CD4-positive, alpha-beta T cell treated with Interleukin-21 for 1 hour (primary cell): ENCODE measurements around the gene FBXO31.

Experiments used
- DNase-seq: peaks from one replicate; pipeline ENCODE4 v3.0.0-alpha.2; 2020

The FBXO31 gene

DNA sequence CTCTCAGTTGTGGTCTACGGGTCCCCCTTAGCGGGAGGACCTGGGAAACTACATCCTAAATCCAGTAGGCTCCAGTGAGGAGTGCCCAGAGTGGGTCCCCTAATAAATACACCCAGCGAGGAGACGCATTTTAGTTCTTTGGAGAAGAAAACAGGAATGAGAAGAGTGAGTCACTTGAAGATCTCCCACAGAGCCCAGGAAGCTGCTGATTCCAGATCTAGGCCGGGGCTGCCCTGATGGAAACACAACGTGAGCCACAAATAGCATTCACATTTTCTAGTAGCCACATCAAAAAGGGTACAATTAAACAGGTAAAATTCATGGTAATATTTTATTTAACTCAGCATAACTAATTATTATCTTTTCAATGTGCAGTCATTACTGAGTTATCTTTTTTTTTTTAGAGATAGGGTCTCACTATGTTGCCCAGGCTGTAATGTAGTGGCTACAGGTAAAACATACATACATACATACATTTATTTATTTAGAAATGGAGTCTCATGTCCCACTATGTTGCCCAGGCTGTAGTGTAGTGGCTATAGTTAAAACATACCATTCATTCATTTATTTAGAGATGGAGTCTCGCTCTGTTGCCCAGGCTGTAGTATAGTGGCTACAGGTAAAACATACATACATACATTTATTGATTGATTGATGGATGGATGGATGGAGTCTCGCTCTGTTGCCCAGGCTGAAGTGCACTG, 21.5 kb downstream of the FBXO31 start:
- no peak for DNase-seq

DNA sequence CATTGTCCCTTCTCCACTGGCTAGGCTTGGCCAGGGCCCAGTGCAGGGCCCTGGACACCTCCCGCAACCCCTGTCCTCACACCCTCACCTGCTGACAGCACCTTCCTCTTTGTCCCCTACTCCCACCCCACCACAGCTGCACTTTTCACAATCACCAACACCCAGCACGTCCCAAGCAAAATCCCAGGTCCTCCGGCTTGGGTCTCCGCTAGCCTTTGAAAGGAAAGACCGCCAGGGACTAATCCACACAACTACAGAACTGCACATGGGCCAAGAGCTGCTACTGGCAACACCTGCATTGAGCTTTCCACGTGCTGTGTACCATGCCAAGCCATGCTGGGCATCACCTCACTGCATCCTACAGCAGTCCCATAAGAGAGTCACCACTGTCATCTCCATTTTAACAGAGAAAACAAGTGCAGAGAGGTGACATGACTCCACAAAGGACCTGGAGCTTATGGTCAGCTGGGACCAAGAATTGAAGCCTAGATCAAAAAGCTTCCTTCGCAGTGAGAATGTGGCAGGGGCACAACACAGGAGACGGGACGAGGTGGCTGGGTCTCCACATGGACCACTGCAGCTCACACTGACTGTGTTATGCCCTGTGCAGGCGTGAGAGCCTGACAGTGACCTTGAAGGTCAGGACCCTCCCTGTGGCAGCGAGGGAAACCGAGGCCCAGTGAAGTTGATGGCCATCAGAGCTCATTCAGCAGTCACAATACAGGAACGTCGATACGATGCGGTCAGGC, 22.5 kb downstream of the FBXO31 start:
- no peak for DNase-seq

DNA sequence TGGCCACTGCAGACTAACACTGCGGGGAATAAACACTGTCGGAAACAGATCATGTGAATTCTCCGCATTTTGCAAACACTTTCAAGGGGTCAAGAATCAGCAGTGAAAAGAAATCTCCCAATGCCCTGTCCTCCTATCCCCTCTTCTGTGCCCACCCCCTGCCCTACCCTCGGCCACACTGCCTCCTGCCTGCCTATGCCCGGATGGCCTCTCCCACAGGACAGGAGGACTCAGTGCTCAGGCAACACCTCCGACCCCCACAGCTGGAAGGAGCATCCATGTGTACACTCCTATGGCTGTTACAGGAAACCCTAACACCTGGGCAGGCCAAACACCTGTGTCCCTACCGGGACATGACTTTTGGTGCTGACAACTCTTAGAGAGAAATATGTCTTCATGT, 24.5 kb downstream of the FBXO31 start:
- DNase-seq, result no peak

DNA sequence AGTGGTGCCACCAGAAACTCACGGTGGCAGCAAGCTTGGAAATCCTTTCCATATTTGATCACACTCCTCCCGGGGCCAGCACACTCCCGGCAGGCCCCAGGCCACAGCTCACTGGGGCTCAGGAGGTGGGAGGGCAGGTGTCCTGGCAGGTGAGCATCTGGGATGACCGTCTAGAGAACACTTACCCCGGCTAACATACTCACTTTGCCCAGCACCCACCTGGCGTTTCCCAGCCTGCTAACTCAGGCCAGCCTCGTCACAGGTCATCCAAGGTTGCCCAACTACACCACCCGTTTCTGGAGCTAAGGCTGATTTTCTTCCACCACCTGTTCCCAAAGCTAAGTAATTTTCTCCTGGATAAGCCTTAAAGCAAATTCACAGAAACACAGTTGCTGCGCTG, 24.9 kb downstream of the FBXO31 start:
- no peak for DNase-seq

DNA sequence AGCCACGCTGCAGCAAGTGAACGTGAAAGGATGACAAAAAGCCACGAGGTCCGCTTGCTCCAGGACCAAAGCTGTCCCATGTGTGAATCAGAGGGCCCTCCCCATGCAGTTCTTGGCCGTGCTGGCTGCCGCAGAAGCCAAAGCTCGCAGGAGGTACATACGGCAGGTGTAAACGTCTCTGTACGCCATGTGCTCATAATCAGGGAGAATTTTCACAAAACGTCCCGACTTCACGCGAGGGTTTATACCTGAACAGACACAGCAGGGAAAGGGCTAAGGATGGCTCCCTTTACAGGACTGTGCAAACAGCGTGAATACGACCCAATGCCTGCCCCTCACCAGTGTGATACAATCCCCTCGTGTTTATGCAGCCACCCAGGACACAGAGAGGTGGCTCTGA, 25.3 kb downstream of the FBXO31 start:
- DNase-seq, result no peak

DNA sequence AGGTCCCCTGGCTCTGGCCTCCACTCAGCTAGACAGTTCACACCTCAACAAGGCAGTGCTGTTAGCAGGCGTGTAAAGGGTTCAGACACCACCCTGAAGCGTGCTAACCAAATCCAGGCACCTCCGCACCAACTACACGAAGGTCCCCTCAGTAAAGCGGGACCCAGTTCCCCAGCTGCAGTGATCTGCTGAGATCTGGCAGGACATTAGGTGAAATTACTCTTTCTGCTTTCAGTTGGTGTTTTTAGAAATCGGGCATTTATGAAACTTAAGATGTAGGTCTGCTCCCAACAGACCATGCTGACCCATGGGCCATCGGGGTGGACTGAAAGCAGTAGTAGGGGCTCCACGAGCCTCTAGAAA, 27.1 kb downstream of the FBXO31 start:
- DNase-seq, result no peak

DNA sequence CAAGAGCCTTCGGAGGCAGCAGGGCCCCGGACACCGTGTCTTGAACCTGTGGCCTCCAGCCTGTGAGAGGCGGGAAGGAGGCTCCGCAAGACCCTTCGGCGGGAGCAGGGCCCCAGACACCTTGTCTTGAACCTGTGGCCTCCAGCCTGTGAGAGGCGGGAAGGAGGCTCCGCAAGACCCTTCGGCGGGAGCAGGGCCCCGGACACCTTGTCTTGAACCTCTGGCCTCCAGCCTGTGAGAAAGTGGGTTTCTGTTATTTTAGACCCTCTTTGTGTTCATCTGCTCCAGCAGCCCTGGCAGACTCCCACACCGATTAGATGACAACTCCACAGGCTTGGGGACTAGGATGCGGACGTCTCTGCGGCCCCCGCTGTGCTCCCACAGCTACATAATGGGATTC, 30.0 kb downstream of the FBXO31 start:
- no peak for DNase-seq

- no peak for DNase-seq
These were observed 30.8 kb downstream of the FBXO31 start for GRCh38 chr16:87352818-87353217.

DNA sequence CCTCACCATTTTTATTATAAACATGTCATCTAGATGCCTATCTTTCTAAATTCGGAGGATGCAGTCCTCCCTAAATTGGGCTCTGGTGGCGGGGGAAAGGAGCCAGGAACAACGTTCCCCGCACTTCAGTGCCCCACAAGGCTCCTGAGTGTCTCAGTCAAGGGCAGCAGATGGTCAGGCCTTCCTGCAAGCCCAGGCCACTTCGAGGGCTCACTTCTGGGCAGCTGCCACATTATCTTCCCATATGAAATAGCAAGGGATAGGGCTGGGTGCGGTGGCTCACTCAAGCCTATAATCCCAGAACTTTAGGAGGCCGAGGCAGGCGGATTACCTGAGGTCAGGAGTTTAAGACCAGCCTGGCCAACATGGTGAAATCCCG, 32.3 kb downstream of the FBXO31 start:
- DNase-seq, result no peak

DNA sequence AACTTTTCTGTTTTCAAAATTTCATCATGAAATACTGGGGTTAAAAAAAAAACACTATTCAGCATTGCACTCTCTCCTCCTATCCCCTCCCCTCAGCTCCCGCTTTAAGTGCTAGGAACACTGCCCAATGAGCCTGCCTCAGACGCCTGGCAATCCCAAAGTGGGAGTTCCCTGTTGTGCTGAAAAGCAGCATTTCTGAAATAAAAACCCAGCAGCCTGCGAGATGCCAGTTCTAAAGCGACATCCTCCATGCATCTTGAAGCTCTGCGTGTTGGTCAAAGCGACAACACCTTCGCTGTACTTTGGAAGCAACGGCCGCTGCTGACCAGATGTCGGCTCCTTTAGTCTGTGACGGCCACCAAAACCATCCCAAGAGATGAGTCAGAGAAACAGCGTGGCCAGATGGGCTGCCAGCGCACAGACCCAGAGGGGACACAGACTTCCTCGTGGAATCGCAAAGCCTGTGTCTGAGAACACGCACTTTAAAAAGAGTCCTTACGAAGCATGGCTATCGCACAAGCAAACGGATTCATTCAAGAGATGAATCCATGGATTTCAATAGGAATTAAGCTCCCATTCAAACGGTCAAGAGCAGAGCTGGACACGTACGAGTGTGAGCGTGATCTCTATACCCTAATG, 32.8 kb downstream of the FBXO31 start:
- no peak for DNase-seq

DNA sequence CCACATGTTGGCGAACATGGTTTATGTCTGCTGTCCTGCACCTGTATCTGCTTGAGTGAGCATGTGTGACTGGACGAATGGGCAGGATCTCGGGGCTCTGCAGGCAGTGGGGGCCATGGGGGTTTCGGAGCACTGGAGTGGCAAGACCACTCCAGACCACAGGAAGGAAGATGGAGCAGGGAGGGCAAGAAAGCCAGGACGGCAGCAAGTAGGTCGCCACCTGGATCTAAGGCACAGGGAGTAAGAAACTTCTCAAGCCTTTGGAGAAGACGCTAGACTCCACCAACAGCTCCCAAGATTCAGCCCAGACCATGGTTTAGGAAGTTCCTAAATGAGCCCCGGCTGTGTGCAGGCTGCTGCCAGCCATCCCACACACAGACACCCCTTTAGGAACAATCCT, 33.5 kb downstream of the FBXO31 start:
- no peak for DNase-seq

DNA sequence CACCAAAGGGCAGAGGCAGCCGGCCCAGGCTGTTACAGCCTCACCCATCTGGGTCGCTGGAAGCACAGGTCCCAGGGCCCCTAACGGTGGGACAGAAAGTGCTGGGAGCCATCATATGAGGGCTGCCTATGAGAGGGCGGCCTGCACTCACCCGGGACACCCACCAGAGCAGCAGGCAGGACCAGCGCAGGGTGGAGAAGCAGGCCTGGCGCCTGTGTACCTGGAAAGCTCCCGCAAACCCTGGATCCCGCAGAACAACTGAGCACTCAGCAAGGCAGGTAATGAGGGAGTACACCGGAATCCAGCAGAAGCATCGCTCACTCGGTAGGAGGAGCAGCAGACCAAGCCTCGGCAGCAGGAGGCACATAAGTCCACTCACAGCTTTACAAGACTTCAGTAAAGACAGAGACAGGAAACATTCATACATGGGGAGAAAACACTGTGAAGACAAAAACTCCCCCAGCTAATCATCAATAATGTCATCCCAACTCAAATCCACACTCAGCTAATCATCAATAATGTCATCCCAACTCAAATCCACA, 34.9 kb downstream of the FBXO31 start:
- no peak for DNase-seq

GRCh38 chr16:87347932-87348615, 35.5 kb downstream of the FBXO31 start:
- DNase-seq, result no peak

- no peak for DNase-seq
These were observed 37.0 kb downstream of the FBXO31 start for GRCh38 chr16:87346517-87347060.

- no peak for DNase-seq
These were observed 37.7 kb downstream of the FBXO31 start for GRCh38 chr16:87345726-87346424.

DNA sequence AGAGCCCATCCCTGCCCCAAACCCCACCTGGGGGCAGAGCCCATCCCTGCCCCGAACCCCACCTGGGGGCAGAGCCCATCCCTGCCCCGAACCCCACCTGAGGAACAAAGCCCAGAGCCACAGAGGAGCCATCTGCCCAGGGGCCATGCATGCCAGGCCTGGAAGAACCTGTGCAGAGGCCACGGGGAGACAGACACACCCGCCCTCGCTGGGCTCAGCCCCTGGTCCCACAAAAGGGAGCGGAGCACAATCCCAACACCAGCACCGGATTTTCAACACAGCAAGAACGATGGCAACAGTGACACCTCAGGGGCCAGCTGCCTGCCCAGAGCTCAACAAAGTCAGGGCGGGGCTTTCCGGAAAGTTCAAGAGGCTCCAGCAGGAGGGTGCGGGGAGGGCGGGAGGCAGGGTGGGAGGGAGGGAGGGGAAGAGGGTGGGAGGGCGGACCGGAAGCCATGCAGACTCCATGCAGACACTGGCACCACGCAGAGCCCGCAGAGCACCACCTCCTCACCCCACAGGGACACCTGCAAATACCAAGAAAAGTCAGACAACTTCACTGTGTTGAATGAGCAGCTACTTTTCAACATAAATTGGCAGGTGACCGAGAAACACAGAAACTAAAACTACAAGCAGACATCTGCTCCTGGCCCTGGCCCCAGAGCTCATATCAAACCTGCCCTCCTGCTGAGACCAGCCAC, 38.5 kb downstream of the FBXO31 start:
- DNase-seq, result peak; percentile 65

DNA sequence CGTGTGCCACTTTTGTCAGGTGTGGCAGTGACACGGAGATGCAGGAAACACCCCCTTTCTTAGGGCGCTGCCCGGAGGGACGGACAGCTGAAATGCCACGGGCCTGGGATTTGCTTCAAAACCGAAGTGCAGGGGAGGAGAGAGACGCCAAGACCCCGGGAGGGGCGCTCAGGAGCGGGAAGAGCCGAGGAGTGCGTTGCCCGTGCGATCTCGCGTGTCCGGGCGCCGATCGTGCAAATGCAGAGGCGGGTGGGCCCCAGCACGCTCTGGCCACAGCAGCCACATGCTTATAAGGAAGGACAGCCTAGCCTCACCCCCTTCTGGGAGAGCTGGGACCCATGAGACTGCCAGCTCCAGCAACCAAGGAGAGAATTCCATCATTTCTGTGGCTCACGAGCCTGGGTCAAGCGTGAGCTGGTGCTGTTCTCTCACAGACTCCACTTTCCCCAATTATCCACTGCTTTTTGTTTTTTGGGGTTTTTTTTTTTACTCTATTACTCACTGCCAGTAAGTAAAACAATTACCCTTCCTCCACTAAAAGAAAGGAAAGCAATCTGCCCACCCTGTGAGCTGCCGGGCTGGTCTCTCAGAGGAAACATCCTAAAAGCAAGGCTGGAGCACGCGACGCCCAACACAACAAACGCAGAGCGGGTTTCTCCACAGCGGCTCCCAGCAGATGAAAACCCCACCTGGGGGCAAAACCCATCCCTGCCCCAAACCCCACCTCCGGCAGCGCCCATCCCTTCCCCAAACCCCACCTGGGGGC, 39.2 kb downstream of the FBXO31 start:
- no peak for DNase-seq

DNA sequence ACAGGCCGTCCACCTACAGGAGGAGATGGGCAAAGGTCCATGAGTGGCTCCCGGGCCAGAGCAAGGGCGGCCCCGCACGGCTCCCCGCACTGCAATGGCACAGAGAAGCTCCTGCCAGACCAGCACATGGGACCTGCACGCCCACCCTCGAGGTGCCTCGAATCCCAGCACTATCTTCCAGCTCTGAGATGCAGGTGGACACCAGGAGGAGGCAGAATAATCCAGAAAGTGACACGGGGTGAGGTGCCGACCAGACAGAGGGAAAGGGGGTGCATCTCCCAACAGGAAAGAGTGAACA, 39.9 kb downstream of the FBXO31 start:
- no peak for DNase-seq

GRCh38 chr16:87342978-87343752, 40.4 kb downstream of the FBXO31 start:
- no peak for DNase-seq

DNA sequence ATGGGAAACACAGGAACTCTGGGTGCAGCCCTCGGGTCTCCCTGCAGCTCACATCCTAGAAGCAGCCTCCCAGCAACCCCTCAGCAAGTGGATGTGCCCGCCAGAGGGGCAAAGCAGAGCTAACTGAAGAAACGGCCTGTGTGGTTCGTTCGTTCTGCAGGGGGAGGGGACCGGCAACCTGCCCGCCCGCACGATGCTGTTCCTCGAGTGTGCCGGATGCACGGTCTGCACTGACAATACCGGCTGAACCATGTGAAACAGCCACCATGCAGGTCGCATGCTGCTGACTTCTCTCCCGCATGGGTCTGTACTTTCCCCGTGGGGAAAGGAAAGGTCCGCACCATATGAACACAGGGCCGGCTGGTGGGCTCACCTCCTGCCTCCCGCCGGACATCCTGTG, 41.1 kb downstream of the FBXO31 start:
- no peak for DNase-seq
